C4-2B (cell line): Measurements from ENCODE around the gene LRRC53.

ENCODE experiments used
- H3K27ac ChIP-seq: fragments of 450-650 bp; 2 replicates; pipeline ENCODE4 v1.5.1; 2017
- ZFX ChIP-seq: fragments of 450-650 bp; IDR thresholded peaks from 2 replicates; pipeline ENCODE4 v1.6.1; 2017
- TF ChIP-seq, protein P1 (sequence below): fragments of 450-650 bp; conservative IDR thresholded peaks from 2 replicates; pipeline ENCODE4 v1.5.1; 2017; ENCODE audit warnings: mild to moderate bottlenecking

LRRC53 gene

DNA sequence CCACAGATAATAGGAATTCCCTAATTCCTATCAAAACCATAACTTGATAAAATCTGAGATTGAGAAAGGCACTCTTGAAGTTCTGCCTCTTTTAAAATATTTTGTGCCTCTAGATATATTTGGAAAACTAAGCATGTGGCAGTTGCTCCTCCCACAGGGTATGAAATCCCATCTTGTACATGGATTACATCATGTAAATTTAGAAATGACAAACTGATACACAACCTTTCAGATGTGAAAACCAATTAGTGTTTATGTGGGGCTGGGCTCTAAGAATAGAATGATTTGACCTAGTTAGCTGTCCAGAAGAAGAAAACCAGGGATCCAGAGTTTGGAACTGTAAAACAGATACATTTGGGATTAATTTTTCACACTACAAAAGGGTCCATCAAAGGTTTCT is 15.7 kb downstream of the LRRC53 start:
- no peak overlapping the region for H3K27ac ChIP-seq
- no peak for TF ChIP-seq ZFX
- TF ChIP-seq, protein P1, sequence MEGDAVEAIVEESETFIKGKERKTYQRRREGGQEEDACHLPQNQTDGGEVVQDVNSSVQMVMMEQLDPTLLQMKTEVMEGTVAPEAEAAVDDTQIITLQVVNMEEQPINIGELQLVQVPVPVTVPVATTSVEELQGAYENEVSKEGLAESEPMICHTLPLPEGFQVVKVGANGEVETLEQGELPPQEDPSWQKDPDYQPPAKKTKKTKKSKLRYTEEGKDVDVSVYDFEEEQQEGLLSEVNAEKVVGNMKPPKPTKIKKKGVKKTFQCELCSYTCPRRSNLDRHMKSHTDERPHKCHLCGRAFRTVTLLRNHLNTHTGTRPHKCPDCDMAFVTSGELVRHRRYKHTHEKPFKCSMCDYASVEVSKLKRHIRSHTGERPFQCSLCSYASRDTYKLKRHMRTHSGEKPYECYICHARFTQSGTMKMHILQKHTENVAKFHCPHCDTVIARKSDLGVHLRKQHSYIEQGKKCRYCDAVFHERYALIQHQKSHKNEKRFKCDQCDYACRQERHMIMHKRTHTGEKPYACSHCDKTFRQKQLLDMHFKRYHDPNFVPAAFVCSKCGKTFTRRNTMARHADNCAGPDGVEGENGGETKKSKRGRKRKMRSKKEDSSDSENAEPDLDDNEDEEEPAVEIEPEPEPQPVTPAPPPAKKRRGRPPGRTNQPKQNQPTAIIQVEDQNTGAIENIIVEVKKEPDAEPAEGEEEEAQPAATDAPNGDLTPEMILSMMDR = no peak

DNA sequence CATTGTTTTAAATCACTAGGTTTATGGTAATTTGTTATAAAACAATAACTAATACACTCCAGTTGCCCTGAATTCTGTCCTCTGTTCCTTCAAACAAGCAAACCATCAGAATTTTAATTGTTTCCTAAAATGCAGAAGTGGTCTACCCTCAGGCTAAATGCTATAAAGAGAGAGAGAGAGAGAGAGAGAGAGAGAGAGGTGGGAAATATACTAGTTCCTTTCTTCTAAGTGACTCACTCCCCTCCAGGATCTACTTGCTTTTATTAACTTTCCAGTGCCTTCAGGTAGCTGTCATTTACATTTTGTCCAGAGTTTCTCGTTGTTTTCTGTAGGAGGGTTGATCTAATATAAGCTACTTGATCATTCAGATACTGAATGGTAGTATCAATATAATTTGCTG is 26.4 kb downstream of the LRRC53 start:
- no peak overlapping the region for H3K27ac ChIP-seq
- TF ChIP-seq ZFX = no peak
- TF ChIP-seq, protein P1 = no peak

DNA sequence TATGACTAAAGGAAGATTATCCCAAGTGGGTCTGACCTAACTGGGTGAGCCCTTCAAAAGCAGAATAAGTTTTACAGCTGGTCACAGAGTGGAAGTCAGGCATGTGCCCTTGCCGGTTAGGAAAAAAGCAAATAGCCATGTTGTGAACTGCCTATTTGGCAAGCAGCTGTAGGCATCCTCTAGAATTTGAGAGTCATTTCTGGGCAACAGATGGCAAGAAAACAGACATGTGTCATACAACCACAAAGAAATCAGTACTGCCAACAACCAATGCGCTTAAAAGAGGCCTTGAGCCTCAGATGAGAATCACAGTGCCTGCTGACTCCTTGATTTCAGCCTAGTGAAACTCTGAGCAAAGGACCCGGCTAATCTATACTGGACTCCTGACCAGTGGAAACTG is 26.8 kb downstream of the LRRC53 start:
- H3K27ac ChIP-seq = no peak overlapping the region
- TF ChIP-seq, protein P1 = no peak
- TF ChIP-seq ZFX = no peak

DNA sequence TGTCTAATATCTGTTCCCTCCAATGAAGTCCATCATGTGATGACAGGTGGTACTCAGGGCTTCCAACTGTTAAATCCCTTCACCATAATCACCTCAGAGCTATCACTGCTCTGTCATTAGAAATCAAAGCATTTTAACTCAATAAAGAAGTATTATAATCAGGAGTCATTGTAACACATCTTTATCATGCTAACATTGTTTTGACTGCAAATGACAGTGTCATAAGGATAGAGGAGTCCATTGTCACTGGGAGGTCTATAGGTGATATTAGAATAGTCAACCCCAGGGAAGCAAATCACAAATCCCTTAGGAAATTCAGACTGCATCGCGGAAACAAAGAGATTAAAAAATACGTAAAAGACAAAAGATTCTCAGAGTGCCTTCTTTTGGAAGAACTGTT is 30.8 kb downstream of the LRRC53 start:
- TF ChIP-seq, protein P1 = no peak
- TF ChIP-seq ZFX = no peak
- H3K27ac ChIP-seq = no peak overlapping the region

DNA sequence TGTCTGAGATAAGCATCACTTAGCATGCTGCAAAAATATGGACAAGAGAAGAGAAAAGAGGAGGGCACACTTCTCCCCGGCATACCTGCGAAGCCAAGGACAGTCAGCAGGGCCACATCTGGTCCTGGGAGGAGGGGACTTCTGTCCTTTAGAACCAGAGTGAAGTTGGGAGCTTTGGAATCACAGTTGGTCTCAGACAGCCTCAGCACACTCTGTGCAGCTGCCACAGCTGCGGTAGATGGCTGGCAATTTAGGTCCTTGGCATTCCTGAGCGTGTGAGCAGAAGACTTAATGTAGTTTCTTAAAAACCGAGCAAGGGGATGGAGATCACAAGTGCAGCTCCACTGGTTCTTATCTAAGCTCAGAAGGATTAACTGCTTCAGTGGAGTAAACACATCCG is 32.3 kb downstream of the LRRC53 start:
- no peak for TF ChIP-seq ZFX
- TF ChIP-seq, protein P1 = no peak
- no peak overlapping the region for H3K27ac ChIP-seq

DNA sequence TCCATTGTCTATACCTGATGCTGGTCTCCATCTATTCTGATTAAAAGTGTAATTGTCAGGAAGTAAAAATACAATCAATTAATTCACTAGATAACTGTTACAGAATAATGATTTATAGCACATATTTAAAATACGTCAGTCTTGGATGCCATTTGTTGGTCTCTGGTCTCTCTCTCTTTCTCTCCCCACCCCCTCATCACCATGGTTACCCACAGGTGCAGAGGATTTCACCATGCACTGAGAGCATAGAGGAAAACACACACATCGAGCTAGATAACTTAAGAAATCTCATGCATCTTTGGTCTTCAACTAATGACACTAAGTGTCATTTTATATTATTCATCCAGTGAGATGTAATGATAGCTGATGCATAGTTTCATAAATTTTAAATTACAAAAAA is 33.4 kb downstream of the LRRC53 start:
- H3K27ac ChIP-seq = no peak overlapping the region
- no peak for TF ChIP-seq ZFX
- TF ChIP-seq, protein P1 = no peak

DNA sequence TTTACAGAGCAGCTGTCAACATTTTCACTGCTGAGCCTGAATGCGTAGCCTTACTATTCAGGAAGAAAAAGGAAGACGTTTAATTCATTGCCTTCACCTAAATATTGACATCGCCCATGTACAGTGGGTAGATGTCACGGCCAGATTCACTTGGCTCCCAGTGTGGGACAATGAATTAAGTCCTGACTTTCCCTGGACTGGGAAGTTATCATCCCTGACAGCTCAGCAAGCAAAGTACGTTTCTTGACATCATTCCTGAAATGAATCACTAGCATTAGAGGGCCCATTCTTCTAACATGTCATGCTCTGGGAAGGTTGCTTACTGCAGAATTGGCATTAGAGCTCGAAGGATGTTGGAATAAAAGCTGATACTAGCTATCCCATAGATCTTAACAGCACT is 37.8 kb downstream of the LRRC53 start:
- TF ChIP-seq ZFX = no peak
- TF ChIP-seq, protein P1 = no peak
- H3K27ac ChIP-seq = no peak overlapping the region
